OCI-M2 (cell line): ENCODE measurements around the gene TARP.
"Not testable (repeated sequence)": the region's sequence is repeated elsewhere in the genome, so short reads cannot be mapped to it uniquely, and the experiment has no call there.

Experiments
- DNase-seq: peaks from one replicate; lab custom pipeline; 2025; ENCODE audit not compliant: unreplicated experiment; lab: John Stamatoyannopoulos, UW

TARP gene

GRCh38 chr7:38299275-38299931 is 26.0 kb upstream of the TARP start:
- DNase-seq, result no peak

- DNase-seq, result no peak
Measured at GRCh38 chr7:38296059-38296857, 22.8 kb upstream of the TARP start.

GRCh38 chr7:38294926-38295325 is 21.5 kb upstream of the TARP start:
- DNase-seq, result no peak

- DNase-seq, result no peak
Measured at GRCh38 chr7:38292442-38292841, 19.0 kb upstream of the TARP start.

GRCh38 chr7:38291650-38292049 is 18.2 kb upstream of the TARP start:
- no peak for DNase-seq

- DNase-seq, result no peak
Measured at GRCh38 chr7:38291117-38291647, 17.7 kb upstream of the TARP start.

- no peak for DNase-seq
Measured at GRCh38 chr7:38284553-38284952, 11.1 kb upstream of the TARP start.

- no peak for DNase-seq
Measured at GRCh38 chr7:38283809-38284208, 10.4 kb upstream of the TARP start.

GRCh38 chr7:38283107-38283506 is 9.7 kb upstream of the TARP start:
- no peak for DNase-seq

GRCh38 chr7:38282081-38282480 is 8.6 kb upstream of the TARP start:
- no peak for DNase-seq

- DNase-seq, result no peak
Measured at GRCh38 chr7:38281266-38281665, 7.8 kb upstream of the TARP start.

GRCh38 chr7:38280707-38281106 is 7.3 kb upstream of the TARP start:
- no peak for DNase-seq

- no peak for DNase-seq
Measured at GRCh38 chr7:38280000-38280399, 6.6 kb upstream of the TARP start.

GRCh38 chr7:38276096-38276877 is 2.9 kb upstream of the TARP start:
- no peak for DNase-seq

- no peak for DNase-seq
Measured at GRCh38 chr7:38274927-38275620, 1.6 kb upstream of the TARP start.

- no peak for DNase-seq
Measured at GRCh38 chr7:38274486-38274885, 1.1 kb upstream of the TARP start.

- not testable (repeated sequence) for DNase-seq
Measured at GRCh38 chr7:38270405-38270804, 3.0 kb downstream of the TARP start.

- not testable (repeated sequence) for DNase-seq
Measured at GRCh38 chr7:38269704-38270346, 3.6 kb downstream of the TARP start.

- not testable (repeated sequence) for DNase-seq
Measured at GRCh38 chr7:38265958-38266357, 7.5 kb downstream of the TARP start.

GRCh38 chr7:38264602-38265001 is 8.8 kb downstream of the TARP start:
- not testable (repeated sequence) for DNase-seq
